Lower leg skin (tissue), 3 donors: ENCODE results near the gene TMA7.

ENCODE experiments used
- CTCF ChIP-seq, 3 donors: fragments of 450-650 bp; IDR thresholded peaks; one replicate each; pipeline ENCODE4 v1.5.1; 2016; ENCODE audit warnings: antibody characterized with exemption in 3 of 3, mild to moderate bottlenecking in 3 of 3, moderate library complexity in 2 of 3
- POLR2A ChIP-seq, 2 donors: fragments of 450-650 bp; IDR thresholded peaks; one replicate each; pipeline ENCODE4 v1.6.1; 2016 to 2017; ENCODE audit warnings: antibody characterized with exemption in 2 of 2, mild to moderate bottlenecking in 1 of 2, moderate library complexity in 1 of 2

GRCh38 chr3:48459773-48460516 is 19.9 kb downstream of the TMA7 start:
- TF ChIP-seq CTCF (IDR thresholded peaks at IDR 0.05) (no peak), POLR2A (IDR thresholded peaks at IDR 0.05) (no peak)
